Ishikawa (cell line): ENCODE results near the gene C6orf89.

Source experiments
- CEBPB ChIP-seq: IDR thresholded peaks from 2 replicates; pipeline ENCODE4 v1.6.1; 2012
- CREB1 ChIP-seq: IDR thresholded peaks from 2 replicates; pipeline ENCODE4 v1.6.1; 2012; ENCODE audit warnings: low read depth
- EGR1 ChIP-seq: IDR thresholded peaks from 2 replicates; pipeline ENCODE4 v1.6.1; 2012
- EP300 ChIP-seq: IDR thresholded peaks from 2 replicates; pipeline ENCODE4 v1.6.1; 2012; ENCODE audit warnings: borderline replicate concordance
- FOXM1 ChIP-seq: IDR thresholded peaks from 2 replicates; pipeline ENCODE4 v1.6.1; 2012; ENCODE audit warnings: low read depth, borderline replicate concordance
- MAX ChIP-seq: IDR thresholded peaks from 2 replicates; pipeline ENCODE4 v1.6.1; 2012
- NFIC ChIP-seq: IDR thresholded peaks from 2 replicates; pipeline ENCODE4 v1.6.1; 2012
- RAD21 ChIP-seq: IDR thresholded peaks from 2 replicates; pipeline ENCODE4 v1.6.1; 2012; ENCODE audit warnings: low read depth
- REST ChIP-seq: IDR thresholded peaks from 2 replicates; pipeline ENCODE4 v1.6.1; 2012; ENCODE audit warnings: low read depth, mild to moderate bottlenecking
- TAF1 ChIP-seq: IDR thresholded peaks from 2 replicates; pipeline ENCODE4 v1.6.1; 2012; ENCODE audit warnings: low read depth, mild to moderate bottlenecking
- TCF12 ChIP-seq: IDR thresholded peaks from 2 replicates; pipeline ENCODE4 v1.6.1; 2012; ENCODE audit warnings: low read depth
- TEAD4 ChIP-seq: IDR thresholded peaks from 2 replicates; pipeline ENCODE4 v1.6.1; 2012
- USF1 ChIP-seq: IDR thresholded peaks from 2 replicates; pipeline ENCODE4 v1.6.1; 2012
- YY1 ChIP-seq: IDR thresholded peaks from 2 replicates; pipeline ENCODE4 v1.6.1; 2012; ENCODE audit warnings: low read depth
- ZBTB7A ChIP-seq: IDR thresholded peaks from 2 replicates; pipeline ENCODE4 v1.6.1; 2012; ENCODE audit warnings: low read depth

The C6orf89 gene

GRCh38 chr6:36973190-36973589, 87.4 kb downstream of the C6orf89 start:
- TF ChIP-seq TAF1 (no peak), TCF12 (no peak), EGR1 (no peak), FOXM1 (no peak), MAX (no peak), USF1 (no peak), CEBPB (no peak), TEAD4 (no peak), RAD21 (no peak), NFIC (no peak), ZBTB7A (no peak), YY1 (no peak), EP300 (no peak), CREB1 (no peak), REST (no peak)

- TF ChIP-seq TAF1 (no peak), EGR1 (no peak), CREB1 (no peak), NFIC (no peak), RAD21 (no peak), YY1 (no peak), TEAD4 (no peak), EP300 (no peak), MAX (no peak), REST (no peak), USF1 (no peak), ZBTB7A (no peak), CEBPB (no peak), FOXM1 (no peak), TCF12 (no peak)
Observed at GRCh38 chr6:36973647-36974046, 87.9 kb downstream of the C6orf89 start.

GRCh38 chr6:36975231-36976006, 89.7 kb downstream of the C6orf89 start:
- TF ChIP-seq FOXM1, result no peak
- TF ChIP-seq NFIC, result no peak
- no peak for TF ChIP-seq RAD21
- TF ChIP-seq YY1, result no peak
- TF ChIP-seq REST, result no peak
- TF ChIP-seq CEBPB, result no peak
- no peak for TF ChIP-seq EGR1
- no peak for TF ChIP-seq TCF12

- TF ChIP-seq EGR1 (no peak), RAD21 (no peak), EP300 (no peak), TCF12 (no peak), CEBPB (no peak), NFIC (no peak), ZBTB7A (no peak), MAX (no peak), FOXM1 (no peak), TAF1 (no peak), TEAD4 (no peak), YY1 (no peak), CREB1 (no peak), USF1 (no peak), REST (no peak)
Observed at GRCh38 chr6:36976007-36976264, 90.2 kb downstream of the C6orf89 start.
